ENCODE measurements around the gene TBC1D2B.

DNA sequence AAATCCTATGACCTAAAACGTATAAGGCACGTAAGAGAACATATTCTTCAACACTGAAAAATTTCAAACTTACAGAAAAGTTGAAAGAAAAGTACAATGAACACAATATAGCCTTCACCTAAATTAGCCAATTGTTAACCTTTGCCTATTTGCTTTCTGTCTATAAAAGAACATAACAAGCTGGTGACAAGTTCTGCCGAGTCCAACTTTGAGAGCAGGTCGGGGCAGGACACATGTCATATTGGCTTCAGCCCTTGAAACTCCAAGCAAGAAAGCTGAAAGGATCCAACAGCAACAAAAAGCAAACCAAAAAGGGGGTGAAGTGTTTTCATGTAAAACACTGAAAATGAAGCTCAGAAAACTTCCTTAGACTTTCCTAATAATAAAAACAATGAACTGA lies 59.1 kb downstream of the TBC1D2B start:
- no peak for TF ChIP-seq EP300 (conservative IDR thresholded peaks at IDR 0.05; ENCODE audit: poor library complexity, severe bottlenecking)
- no peak for TF ChIP-seq CTCF (IDR thresholded peaks at IDR 0.05; ENCODE audit: poor library complexity, severe bottlenecking)
- TF ChIP-seq RAD21 (conservative IDR thresholded peaks at IDR 0.05), result no peak
- no peak for TF ChIP-seq MXI1 (conservative IDR thresholded peaks at IDR 0.05; ENCODE audit: poor library complexity, severe bottlenecking)
- no peak for TF ChIP-seq SMC3 (conservative IDR thresholded peaks at IDR 0.05; ENCODE audit: poor library complexity)
- TF ChIP-seq EZH2 (IDR thresholded peaks at IDR 0.05; ENCODE audit: borderline replicate concordance, insufficient read depth, low read length, poor library complexity, severe bottlenecking), result no peak

All from neural cell (in vitro differentiated cells).